Progenitor cell of endocrine pancreas (in vitro differentiated cells): ENCODE measurements around the gene CTXN1. TPM values are rescaled to one million over a fixed set of nuclear protein-coding genes. Genes with fewer than 3 reads are reported as not detected.

Experiments used
- DNase-seq: peaks from one replicate; pipeline ENCODE4 v3.0.0; 2021; ENCODE audit warnings: low spot score; ENCODE audit not compliant: unreplicated experiment
- H3K27ac Mint-ChIP-seq: 2 replicates; pipeline ENCODE4 v1.8.0; 2021; ENCODE audit warnings: mild to moderate bottlenecking, moderate library complexity, mixed read lengths
- H3K27me3 Mint-ChIP-seq: 2 replicates; pipeline ENCODE4 v1.8.0; 2021; ENCODE audit warnings: mixed read lengths
- H3K36me3 Mint-ChIP-seq: 2 replicates; pipeline ENCODE4 v1.8.0; 2022; ENCODE audit warnings: mixed read lengths; ENCODE audit not compliant: insufficient read depth
- H3K4me1 Mint-ChIP-seq: 2 replicates; pipeline ENCODE4 v1.8.0; 2021; ENCODE audit warnings: low read depth, mixed read lengths
- H3K4me3 Mint-ChIP-seq: 2 replicates; pipeline ENCODE4 v1.8.0; 2021; ENCODE audit warnings: low read depth, mild to moderate bottlenecking, moderate library complexity, mixed read lengths
- H3K9me3 Mint-ChIP-seq: 2 replicates; pipeline ENCODE4 v1.8.0; 2021; ENCODE audit warnings: low read depth, mixed read lengths
- total RNA-seq: library from RNA; stranded (reverse); gene quantifications from 2 replicates; pipeline ENCODE4 v1.2.1, GENCODE V29; 2021
- TF ChIP-seq, protein P1 (sequence below): fragments of 200-600 bp; sonication (generic); IDR thresholded peaks from one replicate; pipeline ENCODE4 v1.5.0; 2021; ENCODE audit warnings: antibody characterized with exemption, mild to moderate bottlenecking; ENCODE audit not compliant: unreplicated experiment

Gene CTXN1
- total RNA-seq, 1 donor from 2014 or later, result 114 TPM

DNA sequence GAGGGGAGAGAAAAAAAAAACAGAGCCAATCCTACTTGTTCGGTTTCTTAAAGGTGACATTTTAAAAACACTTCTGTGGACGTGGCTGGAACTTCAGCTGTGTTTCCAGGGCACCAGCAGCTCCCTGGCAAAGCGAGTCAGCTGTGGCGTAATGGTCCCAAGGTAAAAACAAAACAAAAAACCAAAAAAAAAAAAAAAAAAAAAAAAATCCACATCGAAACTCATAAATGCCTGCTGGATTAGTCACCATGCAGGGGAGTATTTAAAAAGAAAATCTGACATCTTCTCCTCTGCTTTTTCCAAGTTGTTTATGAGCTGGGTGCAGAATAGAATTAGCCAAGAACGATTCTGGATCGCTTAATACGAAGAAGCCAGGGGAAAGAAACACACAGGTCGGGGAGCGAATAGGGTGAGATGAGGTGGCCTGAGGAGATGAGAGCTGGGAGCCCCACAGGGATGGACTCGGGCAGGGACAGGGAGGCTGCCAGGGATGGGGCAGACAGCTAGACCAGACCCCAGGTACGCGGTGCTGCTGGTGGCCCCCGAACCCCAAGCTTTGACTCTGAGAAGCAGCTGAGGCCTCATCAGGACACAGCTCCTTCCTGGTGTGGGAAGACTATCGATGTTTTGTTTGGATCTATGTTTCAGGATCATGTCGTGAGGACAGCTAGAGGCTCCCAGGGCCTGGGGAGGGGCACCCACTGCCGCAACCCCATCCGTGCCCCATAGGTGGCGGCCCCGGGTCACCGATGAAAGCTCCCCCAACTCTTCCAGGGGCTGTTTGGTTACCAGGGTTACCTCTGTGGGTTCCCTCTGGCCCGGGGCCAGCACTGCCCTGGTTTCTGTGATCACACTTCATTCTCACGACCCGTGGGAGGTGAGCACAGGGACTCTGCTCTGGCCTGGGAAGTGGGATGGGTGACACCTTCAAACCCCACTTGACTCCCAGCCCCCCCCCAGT, 3.1 kb upstream of the CTXN1 start:
- Mint-ChIP-seq H3K27me3 (no peaks in the 10 kb centered on the region), H3K4me3 (no peak overlapping the region)
- TF ChIP-seq, protein P1, sequence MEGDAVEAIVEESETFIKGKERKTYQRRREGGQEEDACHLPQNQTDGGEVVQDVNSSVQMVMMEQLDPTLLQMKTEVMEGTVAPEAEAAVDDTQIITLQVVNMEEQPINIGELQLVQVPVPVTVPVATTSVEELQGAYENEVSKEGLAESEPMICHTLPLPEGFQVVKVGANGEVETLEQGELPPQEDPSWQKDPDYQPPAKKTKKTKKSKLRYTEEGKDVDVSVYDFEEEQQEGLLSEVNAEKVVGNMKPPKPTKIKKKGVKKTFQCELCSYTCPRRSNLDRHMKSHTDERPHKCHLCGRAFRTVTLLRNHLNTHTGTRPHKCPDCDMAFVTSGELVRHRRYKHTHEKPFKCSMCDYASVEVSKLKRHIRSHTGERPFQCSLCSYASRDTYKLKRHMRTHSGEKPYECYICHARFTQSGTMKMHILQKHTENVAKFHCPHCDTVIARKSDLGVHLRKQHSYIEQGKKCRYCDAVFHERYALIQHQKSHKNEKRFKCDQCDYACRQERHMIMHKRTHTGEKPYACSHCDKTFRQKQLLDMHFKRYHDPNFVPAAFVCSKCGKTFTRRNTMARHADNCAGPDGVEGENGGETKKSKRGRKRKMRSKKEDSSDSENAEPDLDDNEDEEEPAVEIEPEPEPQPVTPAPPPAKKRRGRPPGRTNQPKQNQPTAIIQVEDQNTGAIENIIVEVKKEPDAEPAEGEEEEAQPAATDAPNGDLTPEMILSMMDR, result peak; percentile 40

DNA sequence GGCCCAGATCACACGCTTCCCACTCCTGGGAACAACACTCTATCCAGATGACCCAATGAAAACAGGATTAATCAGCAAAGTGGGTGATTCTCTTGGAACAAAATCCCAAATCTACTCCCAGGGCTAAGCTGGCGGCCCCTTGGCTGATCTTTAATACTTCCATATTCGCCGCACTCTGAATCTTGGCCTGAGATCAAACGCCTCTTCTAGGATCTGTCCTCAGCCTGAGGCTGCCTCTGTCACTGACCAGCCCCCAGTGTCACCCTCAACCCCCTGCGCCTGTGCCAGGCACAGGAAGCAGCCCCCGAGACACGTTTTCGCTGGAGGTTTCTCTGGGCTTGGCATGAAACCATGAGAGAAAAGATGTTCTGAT, 2.4 kb upstream of the CTXN1 start:
- H3K36me3 Mint-ChIP-seq, result peaks cover 5% of the 10 kb centered on the region
- DNase-seq, result no peak
- no peak overlapping the region for H3K27ac Mint-ChIP-seq
- H3K27me3 Mint-ChIP-seq, result no peaks in the 10 kb centered on the region
- no peaks in the 10 kb centered on the region for H3K9me3 Mint-ChIP-seq
- peaks cover 6% of the 10 kb centered on the region for H3K4me1 Mint-ChIP-seq
- TF ChIP-seq, protein P1, result no peak
- peak overlapping the region; percentile 22 for H3K4me3 Mint-ChIP-seq

More for the DNA sequence above, 3.1 kb upstream of the CTXN1 start:
- peaks cover 5% of the 10 kb centered on the region for H3K36me3 Mint-ChIP-seq
- H3K9me3 Mint-ChIP-seq, result no peaks in the 10 kb centered on the region
- no peak for DNase-seq
- H3K27ac Mint-ChIP-seq, result peak overlapping the region; percentile 23
- peaks cover 6% of the 10 kb centered on the region for H3K4me1 Mint-ChIP-seq

DNA sequence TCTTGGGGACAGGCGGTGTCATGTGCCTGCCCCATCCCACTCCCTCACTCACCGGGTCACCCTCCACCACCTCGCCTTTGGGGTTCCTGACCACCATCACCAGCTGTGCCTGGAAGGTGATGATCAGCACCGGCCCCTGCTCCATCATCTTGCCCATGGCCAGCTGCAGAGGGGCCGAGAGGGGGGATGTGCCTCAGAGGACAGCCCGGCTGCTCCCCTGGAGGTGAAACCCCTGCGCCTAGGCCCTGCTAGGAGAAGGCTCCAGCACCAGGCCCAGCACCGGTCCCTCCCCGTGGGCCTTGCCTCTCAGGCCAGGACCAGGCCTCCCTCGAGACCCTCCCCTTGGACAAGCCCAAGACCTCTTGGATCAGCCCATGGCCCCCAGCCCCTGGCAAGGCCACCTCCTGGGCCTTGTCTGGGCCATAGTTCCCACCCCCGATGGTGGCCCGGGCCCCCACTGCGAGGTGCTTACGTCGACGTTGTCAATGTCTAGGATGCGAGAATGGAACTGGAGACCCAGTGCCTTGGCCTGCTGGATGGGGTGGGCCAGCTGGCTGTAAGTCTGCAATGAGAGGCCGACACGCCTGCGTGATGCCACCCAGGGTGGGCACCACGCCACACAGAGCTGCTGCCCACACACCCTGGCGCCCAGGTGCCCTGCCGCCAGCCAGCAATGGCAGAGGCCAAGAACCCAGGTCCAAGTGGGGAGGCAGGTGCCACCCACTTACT, 1.8 kb upstream of the CTXN1 start:
- peaks cover 6% of the 10 kb centered on the region for H3K4me1 Mint-ChIP-seq
- no peak for DNase-seq

DNA sequence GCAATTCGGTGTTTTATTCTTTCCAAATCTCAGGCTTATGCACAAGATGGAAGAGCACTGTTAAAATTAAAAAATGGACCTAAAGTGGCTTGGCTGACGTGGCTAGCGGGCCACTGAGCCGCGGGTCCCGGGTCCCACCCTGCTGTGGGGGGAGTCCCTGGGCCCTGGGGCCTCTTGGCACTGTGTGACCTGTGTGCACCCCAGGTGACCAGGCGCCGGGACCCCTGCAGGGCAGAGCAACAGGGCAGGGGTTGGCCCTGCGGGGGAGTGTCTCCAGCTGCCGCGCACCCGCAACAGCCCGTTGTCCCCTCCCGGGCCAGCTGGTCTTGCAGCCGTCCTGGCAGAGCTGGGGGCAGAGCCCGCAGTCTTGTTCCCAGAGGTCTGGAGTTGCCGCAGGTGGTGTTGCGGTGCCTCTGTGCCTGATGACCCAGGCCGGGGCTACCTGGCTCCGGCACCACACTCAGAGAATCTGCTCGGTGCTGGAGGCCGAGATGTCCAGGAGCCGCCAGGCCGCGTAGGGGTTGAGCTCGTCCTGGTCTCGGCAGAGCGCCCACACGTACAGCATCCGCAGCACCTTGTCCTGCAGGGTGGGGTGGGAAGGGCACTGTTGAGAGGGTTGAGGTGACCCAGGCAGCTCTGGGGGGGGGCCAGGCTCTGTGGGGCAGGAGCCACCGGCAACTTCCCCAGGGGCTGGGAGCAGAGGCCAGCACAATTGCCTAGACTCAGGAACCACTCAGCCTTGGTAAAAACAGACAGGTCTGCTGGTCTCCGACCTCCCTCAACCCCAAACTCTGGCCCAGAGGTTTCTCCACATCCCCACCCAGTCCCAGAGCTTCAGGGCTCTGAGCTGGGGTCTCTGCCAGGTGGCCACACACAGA, 1.0 kb upstream of the CTXN1 start:
- DNase-seq, result no peak
- Mint-ChIP-seq H3K4me1 (peaks cover 6% of the 10 kb centered on the region), H3K27ac (peak overlapping the region; percentile 94), H3K27me3 (no peaks in the 10 kb centered on the region), H3K36me3 (peaks cover 8% of the 10 kb centered on the region), H3K9me3 (no peaks in the 10 kb centered on the region), H3K4me3 (peak overlapping the region; percentile 75)
- TF ChIP-seq, protein P1, result no peak

More for the DNA sequence above, 1.8 kb upstream of the CTXN1 start:
- TF ChIP-seq, protein P1, result no peak
- no peaks in the 10 kb centered on the region for H3K9me3 Mint-ChIP-seq
- no peaks in the 10 kb centered on the region for H3K27me3 Mint-ChIP-seq
- H3K4me3 Mint-ChIP-seq, result peak overlapping the region; percentile 37
- no peak overlapping the region for H3K27ac Mint-ChIP-seq
- peaks cover 8% of the 10 kb centered on the region for H3K36me3 Mint-ChIP-seq
